Endothelial cell (in vitro differentiated cells): ENCODE results near the gene KIF2A. TPM values are rescaled to one million over a fixed set of nuclear protein-coding genes. Genes with fewer than 3 reads are reported as not detected.

ENCODE experiments used
- DNase-seq: peaks from one replicate; pipeline ENCODE4 v3.0.0; 2021; ENCODE audit warnings: low spot score
- H3K27ac Mint-ChIP-seq: one replicate; pipeline ENCODE4 v1.8.0; 2021; ENCODE audit warnings: mixed read lengths, inconsistent platforms; ENCODE audit not compliant: unreplicated experiment
- H3K27me3 Mint-ChIP-seq: one replicate; pipeline ENCODE4 v1.8.0; 2021; ENCODE audit warnings: mild to moderate bottlenecking, moderate library complexity, mixed read lengths, inconsistent platforms; ENCODE audit not compliant: unreplicated experiment
- H3K36me3 Mint-ChIP-seq: one replicate; pipeline ENCODE4 v1.8.0; 2021; ENCODE audit warnings: mild to moderate bottlenecking, low read depth, mixed read lengths, inconsistent platforms; ENCODE audit not compliant: unreplicated experiment
- H3K4me1 Mint-ChIP-seq: one replicate; pipeline ENCODE4 v1.8.0; 2021; ENCODE audit warnings: mild to moderate bottlenecking, mixed read lengths, inconsistent platforms; ENCODE audit not compliant: unreplicated experiment
- H3K4me3 Mint-ChIP-seq: one replicate; pipeline ENCODE4 v1.8.0; 2021; ENCODE audit warnings: mild to moderate bottlenecking, mixed read lengths, inconsistent platforms; ENCODE audit not compliant: unreplicated experiment
- H3K9me3 Mint-ChIP-seq: one replicate; pipeline ENCODE4 v1.8.0; 2021; ENCODE audit warnings: mixed read lengths, inconsistent platforms; ENCODE audit not compliant: unreplicated experiment
- total RNA-seq: library from RNA; stranded (reverse); fragmentation: NEBNext Ultra II Directional; extraction: Animal tissue kit (Norgen Biotek cat#: 25700); gene quantifications from one replicate; pipeline ENCODE4 v1.2.1, GENCODE V29; 2021; ENCODE audit not compliant: unreplicated experiment
- TF ChIP-seq, protein P1 (sequence below): fragments of 200-600 bp; sonication (generic); IDR thresholded peaks from one replicate; pipeline ENCODE4 v1.5.0; 2021; ENCODE audit warnings: antibody characterized with exemption; ENCODE audit not compliant: unreplicated experiment

KIF2A gene
- total RNA-seq, 1 donor from 2014 or later = 56.8 TPM

DNA sequence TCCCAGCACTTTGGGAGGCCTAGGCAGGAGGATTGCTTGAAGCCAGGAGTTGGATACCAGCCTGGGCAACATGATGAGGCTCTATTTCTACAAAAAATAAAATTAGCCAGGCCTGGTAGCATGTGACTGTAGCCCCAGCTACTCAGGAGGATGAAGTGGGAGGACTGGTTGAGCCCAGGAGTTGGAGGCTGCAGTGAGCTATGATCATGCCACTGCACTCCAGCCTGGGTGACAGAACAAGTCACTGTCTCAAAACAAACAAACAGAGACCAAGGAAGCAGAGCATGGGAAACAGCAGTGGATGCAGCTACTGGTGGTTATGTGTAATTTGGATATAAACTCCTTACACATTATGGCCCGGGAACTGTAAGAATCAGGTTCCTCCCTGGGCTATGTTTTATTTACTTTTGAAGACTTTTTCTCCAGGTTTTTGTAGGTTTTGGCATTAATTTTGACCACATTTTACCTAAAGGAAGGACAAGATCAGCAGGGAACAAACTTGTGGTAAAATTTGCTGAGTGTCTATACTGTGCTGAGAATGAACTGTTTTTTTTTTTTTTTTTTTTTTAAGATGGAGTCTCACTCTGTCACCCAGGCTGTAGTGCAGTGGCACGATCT, 8.3 kb downstream of the KIF2A start:
- Mint-ChIP-seq H3K27ac (no peak overlapping the region), H3K4me3 (no peak overlapping the region), H3K9me3 (no peaks in the 10 kb centered on the region), H3K27me3 (peaks cover 1% of the 10 kb centered on the region), H3K36me3 (no peaks in the 10 kb centered on the region), H3K4me1 (peaks cover 4% of the 10 kb centered on the region)
- no peak for DNase-seq
- TF ChIP-seq, protein P1, sequence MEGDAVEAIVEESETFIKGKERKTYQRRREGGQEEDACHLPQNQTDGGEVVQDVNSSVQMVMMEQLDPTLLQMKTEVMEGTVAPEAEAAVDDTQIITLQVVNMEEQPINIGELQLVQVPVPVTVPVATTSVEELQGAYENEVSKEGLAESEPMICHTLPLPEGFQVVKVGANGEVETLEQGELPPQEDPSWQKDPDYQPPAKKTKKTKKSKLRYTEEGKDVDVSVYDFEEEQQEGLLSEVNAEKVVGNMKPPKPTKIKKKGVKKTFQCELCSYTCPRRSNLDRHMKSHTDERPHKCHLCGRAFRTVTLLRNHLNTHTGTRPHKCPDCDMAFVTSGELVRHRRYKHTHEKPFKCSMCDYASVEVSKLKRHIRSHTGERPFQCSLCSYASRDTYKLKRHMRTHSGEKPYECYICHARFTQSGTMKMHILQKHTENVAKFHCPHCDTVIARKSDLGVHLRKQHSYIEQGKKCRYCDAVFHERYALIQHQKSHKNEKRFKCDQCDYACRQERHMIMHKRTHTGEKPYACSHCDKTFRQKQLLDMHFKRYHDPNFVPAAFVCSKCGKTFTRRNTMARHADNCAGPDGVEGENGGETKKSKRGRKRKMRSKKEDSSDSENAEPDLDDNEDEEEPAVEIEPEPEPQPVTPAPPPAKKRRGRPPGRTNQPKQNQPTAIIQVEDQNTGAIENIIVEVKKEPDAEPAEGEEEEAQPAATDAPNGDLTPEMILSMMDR = no peak

DNA sequence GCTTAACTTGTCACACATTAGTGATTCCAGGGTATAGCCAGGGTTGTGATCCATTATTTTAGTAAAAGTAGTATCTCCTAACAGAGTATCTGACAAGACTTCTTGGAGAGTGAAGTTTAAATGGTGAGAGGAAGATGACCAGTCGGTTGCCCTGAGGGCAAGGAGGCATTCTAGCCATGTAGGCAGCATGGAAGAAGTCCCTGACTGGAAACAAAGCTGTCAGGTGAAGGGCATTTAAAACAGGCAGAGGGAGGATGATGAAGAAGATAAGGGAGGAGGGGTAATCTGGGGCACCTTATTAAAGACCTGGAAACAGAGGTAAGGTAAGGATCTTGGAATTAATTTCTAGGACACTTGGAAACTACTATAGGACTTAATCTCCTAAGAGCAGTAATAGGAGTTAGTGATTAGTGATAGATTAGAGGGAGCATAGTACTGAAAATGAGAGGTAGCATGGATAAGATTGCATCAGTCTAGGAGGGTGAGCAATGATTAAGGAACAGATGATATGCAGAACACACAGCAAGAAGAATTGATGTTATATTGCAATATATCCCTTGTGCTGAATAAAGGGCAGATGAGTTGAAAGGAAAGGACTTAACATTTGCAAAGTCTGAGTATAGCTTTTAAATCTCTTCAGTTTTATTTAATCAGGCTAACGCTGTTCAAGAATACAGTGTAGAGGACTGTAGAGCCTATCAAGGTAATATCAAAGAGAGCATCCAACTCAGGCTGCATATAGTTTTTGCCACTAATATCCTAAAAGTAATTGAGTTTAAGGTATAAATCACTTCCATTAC, 9.6 kb downstream of the KIF2A start:
- no peaks in the 10 kb centered on the region for H3K36me3 Mint-ChIP-seq
- peaks cover 1% of the 10 kb centered on the region for H3K27me3 Mint-ChIP-seq
- no peak for DNase-seq
- H3K4me3 Mint-ChIP-seq = no peak overlapping the region
- TF ChIP-seq, protein P1 = no peak
- peaks cover 6% of the 10 kb centered on the region for H3K4me1 Mint-ChIP-seq
- no peaks in the 10 kb centered on the region for H3K9me3 Mint-ChIP-seq
- no peak overlapping the region for H3K27ac Mint-ChIP-seq

DNA sequence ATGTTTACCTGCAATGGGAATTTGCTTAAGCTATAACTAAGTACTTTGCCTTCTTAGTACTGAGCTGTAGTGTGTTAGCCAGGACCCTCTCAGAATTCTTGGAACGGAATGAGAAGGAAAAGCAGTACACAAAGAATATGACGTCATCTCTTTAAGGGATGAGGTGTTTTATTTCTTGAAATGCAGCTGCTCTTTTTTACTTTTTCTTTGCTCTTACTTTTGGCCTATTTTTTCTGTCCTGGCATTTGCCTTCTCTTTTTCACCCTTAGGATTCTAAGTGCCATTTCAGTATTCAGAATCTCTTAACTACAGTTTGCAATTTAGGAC, 10.1 kb downstream of the KIF2A start:
- Mint-ChIP-seq H3K4me3 (no peak overlapping the region), H3K27ac (no peak overlapping the region), H3K27me3 (peaks cover 1% of the 10 kb centered on the region), H3K4me1 (peaks cover 6% of the 10 kb centered on the region), H3K9me3 (no peaks in the 10 kb centered on the region), H3K36me3 (no peaks in the 10 kb centered on the region)
- TF ChIP-seq, protein P1 = no peak
- no peak for DNase-seq

DNA sequence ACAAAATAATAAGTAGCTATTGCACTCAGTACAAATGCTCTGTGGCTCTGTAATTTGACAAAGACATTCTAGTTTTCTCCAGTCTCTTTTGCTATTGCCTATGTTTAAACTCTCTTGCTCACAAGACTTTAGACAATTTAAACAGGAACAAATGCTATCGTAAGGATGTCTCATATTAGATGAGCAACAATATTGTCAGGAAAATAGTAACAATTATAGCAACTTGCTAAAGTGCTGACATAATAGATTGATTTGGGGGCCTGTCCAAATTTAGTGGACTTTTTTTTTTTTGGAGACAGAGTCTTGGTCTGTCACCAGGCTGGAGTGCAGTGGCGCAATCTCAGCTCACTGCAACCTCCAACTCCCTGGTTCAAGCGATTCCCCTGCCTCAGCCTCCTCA, 11.8 kb downstream of the KIF2A start:
- Mint-ChIP-seq H3K27me3 (peaks cover 1% of the 10 kb centered on the region), H3K9me3 (no peaks in the 10 kb centered on the region), H3K36me3 (no peaks in the 10 kb centered on the region), H3K4me3 (no peak overlapping the region), H3K4me1 (peaks cover 6% of the 10 kb centered on the region), H3K27ac (no peak overlapping the region)
- no peak for DNase-seq
- TF ChIP-seq, protein P1 = no peak

DNA sequence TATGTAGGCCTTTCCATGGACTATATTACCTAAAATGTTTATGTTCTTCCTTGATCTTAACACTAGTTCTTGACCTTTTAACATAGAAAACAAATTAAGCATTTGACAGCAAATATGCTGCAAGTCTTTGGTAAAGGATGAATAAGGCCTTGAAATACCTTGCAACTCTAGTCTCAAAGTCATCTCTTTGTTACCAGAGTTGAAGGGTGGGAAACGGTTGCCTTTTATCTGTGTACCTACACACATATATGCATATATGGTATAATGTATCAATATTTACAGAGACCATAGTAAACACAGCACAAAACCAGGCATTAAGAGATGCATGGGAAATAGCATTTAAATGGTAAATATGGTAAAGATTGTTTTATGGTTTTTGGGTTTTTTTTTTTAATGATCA, 16.5 kb downstream of the KIF2A start:
- H3K9me3 Mint-ChIP-seq = no peaks in the 10 kb centered on the region
- H3K27ac Mint-ChIP-seq = no peak overlapping the region
- peaks cover 2% of the 10 kb centered on the region for H3K27me3 Mint-ChIP-seq
- no peak for DNase-seq
- TF ChIP-seq, protein P1 = no peak
- no peaks in the 10 kb centered on the region for H3K36me3 Mint-ChIP-seq
- H3K4me3 Mint-ChIP-seq = no peak overlapping the region
- peaks cover 17% of the 10 kb centered on the region for H3K4me1 Mint-ChIP-seq
